PFSK-1 (cell line): Measurements from ENCODE around the gene MTSS2.

Experiments used
- FOXP2 ChIP-seq: optimal IDR thresholded peaks from 2 replicates; pipeline ENCODE3; 2011; ENCODE audit warnings: borderline replicate concordance, control low read depth, inconsistent platforms; ENCODE audit not compliant: insufficient read depth; ENCODE audit errors: extremely low read length, extremely low read depth
- POLR2AphosphoS5 ChIP-seq: IDR thresholded peaks from 2 replicates; pipeline ENCODE4 v1.6.1; 2012; ENCODE audit warnings: low read depth, mild to moderate bottlenecking, control low read depth, low read length, moderate library complexity
- SIN3A ChIP-seq: IDR thresholded peaks from 2 replicates; pipeline ENCODE4 v1.6.1; 2012; ENCODE audit warnings: mild to moderate bottlenecking, low read length, moderate library complexity, borderline replicate concordance; ENCODE audit not compliant: insufficient read depth
- TF ChIP-seq, protein P1 (sequence below), 2 experiments: IDR thresholded peaks; 2 replicates each; pipeline versions ENCODE4 v1.6.1 to v1.8.0; 2011 to 2012; ENCODE audit warnings: low read depth in 2 of 2, low read length in 2 of 2, control low read depth in 1 of 2, inconsistent platforms in 1 of 2, mild to moderate bottlenecking in 1 of 2, moderate library complexity in 1 of 2; ENCODE audit not compliant: insufficient read depth in 1 of 2

DNA sequence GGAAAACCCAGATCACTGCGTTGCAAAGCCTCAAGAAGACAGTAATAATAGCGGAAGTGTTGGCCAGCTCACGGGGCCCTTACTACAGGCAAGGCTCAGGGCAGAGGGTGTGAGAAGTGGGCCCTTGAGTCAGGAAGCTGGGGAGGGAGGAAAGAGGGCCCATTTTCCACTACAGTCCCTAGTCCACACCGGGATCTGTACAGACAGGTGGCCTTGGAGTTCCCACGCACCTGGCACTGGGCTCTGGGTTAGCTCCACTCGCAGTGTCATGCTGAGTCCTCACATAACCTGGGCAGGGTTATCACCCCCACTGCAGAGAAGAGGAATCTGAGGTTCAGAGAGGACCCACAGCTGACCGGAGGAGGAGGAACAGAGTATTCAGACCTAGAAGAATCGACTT lies 16.8 kb upstream of the MTSS2 start:
- no peak for TF ChIP-seq SIN3A
- TF ChIP-seq POLR2AphosphoS5 = no peak
- no peak for TF ChIP-seq FOXP2
- TF ChIP-seq, protein P1, sequence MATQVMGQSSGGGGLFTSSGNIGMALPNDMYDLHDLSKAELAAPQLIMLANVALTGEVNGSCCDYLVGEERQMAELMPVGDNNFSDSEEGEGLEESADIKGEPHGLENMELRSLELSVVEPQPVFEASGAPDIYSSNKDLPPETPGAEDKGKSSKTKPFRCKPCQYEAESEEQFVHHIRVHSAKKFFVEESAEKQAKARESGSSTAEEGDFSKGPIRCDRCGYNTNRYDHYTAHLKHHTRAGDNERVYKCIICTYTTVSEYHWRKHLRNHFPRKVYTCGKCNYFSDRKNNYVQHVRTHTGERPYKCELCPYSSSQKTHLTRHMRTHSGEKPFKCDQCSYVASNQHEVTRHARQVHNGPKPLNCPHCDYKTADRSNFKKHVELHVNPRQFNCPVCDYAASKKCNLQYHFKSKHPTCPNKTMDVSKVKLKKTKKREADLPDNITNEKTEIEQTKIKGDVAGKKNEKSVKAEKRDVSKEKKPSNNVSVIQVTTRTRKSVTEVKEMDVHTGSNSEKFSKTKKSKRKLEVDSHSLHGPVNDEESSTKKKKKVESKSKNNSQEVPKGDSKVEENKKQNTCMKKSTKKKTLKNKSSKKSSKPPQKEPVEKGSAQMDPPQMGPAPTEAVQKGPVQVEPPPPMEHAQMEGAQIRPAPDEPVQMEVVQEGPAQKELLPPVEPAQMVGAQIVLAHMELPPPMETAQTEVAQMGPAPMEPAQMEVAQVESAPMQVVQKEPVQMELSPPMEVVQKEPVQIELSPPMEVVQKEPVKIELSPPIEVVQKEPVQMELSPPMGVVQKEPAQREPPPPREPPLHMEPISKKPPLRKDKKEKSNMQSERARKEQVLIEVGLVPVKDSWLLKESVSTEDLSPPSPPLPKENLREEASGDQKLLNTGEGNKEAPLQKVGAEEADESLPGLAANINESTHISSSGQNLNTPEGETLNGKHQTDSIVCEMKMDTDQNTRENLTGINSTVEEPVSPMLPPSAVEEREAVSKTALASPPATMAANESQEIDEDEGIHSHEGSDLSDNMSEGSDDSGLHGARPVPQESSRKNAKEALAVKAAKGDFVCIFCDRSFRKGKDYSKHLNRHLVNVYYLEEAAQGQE (IDR thresholded peaks at IDR 0.05; ENCODE audit: insufficient read depth in 1 of 2, low read depth in 2 of 2, low read length in 2 of 2) = no peak
